ENCODE data around the gene GRID2. TPM values are rescaled to one million over a fixed set of nuclear protein-coding genes. Genes with fewer than 3 reads are reported as not detected.
A peak's percentile ranks its signal among the peaks of the same experiment; 100 is the strongest.

Gene GRID2
- total RNA-seq, 1 donor from 2014 or later: 0.17 TPM

DNA sequence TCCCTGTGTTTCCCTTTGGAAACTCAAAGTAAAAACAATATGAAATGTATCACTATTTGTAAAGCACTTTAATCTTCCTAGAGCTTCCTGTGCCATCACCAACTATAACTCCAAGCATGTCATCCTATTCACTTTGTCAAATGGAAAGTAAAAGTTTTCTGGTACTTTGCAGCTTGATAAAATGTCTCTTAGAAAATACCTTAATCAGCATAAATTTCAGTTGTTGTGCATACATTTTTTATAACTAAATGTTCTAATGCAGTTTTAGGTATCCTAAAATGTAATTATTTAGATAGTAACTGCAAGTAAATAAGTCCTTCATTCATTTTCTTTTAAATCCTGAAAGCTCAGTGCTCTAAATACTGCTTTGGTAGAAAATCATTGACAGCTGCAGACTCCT lies 558.7 kb downstream of the GRID2 start:
- Histone ChIP-seq H3K27ac (no peak overlapping the region), H2AFZ (replicated peaks) (no peak overlapping the region), H3K4me1 (peaks cover 9% of the 10 kb centered on the region), H3K27me3 (no peaks in the 10 kb centered on the region), H3K9me3 (ENCODE audit: low read depth) (no peaks in the 10 kb centered on the region), H4K20me1 (ENCODE audit: low read depth) (no peaks in the 10 kb centered on the region), H3K4me3 (no peak overlapping the region), H3K79me2 (ENCODE audit: low read depth) (no peaks in the 10 kb centered on the region), H3K9ac (no peak overlapping the region), H3K4me2 (no peak overlapping the region), H3F3A (ENCODE audit: low read depth) (no peaks in the 10 kb centered on the region), H3K36me3 (no peaks in the 10 kb centered on the region)
- Mint-ChIP-seq H3K4me3 (no peak overlapping the region), H3K9me3 (no peaks in the 10 kb centered on the region), H3K27ac (no peak overlapping the region), H3K4me1 (no peaks in the 10 kb centered on the region), H3K36me3 (no peaks in the 10 kb centered on the region), H3K27me3 (ENCODE audit: insufficient read depth, low read depth) (no peaks in the 10 kb centered on the region)
- no peak for DNase-seq (ENCODE audit: low spot score)
- TF ChIP-seq EZH2 (IDR thresholded peaks at IDR 0.05) (no peak), EZH2phosphoT487 (IDR thresholded peaks at IDR 0.05) (no peak)
- TF ChIP-seq, protein P1, sequence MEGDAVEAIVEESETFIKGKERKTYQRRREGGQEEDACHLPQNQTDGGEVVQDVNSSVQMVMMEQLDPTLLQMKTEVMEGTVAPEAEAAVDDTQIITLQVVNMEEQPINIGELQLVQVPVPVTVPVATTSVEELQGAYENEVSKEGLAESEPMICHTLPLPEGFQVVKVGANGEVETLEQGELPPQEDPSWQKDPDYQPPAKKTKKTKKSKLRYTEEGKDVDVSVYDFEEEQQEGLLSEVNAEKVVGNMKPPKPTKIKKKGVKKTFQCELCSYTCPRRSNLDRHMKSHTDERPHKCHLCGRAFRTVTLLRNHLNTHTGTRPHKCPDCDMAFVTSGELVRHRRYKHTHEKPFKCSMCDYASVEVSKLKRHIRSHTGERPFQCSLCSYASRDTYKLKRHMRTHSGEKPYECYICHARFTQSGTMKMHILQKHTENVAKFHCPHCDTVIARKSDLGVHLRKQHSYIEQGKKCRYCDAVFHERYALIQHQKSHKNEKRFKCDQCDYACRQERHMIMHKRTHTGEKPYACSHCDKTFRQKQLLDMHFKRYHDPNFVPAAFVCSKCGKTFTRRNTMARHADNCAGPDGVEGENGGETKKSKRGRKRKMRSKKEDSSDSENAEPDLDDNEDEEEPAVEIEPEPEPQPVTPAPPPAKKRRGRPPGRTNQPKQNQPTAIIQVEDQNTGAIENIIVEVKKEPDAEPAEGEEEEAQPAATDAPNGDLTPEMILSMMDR (IDR thresholded peaks at IDR 0.05): no peak

DNA sequence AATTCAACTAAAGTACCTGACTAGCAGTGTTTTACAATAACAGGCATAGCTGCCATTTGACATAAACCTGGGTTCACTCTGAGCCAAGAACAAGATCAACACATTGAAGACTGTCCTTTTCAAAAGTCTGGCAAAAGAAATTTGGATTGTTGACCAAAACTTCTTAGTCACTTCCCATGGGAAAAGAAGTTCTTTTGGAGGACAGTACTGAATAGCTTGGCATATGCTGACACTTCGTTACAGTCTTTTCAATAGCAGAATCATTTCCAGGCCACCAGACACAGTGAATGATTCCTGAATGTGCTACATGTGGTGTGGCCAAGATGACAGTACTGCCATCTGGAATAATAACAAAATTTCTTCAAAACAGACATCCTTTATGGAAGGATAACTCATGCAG lies 560.3 kb downstream of the GRID2 start:
- Mint-ChIP-seq H3K36me3 (no peaks in the 10 kb centered on the region), H3K27me3 (ENCODE audit: insufficient read depth, low read depth) (no peaks in the 10 kb centered on the region), H3K4me1 (no peaks in the 10 kb centered on the region), H3K9me3 (no peaks in the 10 kb centered on the region), H3K27ac (no peak overlapping the region), H3K4me3 (no peak overlapping the region)
- Histone ChIP-seq H3K27me3 (no peaks in the 10 kb centered on the region), H3F3A (ENCODE audit: low read depth) (no peaks in the 10 kb centered on the region), H3K27ac (no peak overlapping the region), H3K4me2 (no peak overlapping the region), H3K9ac (no peak overlapping the region), H3K4me3 (no peak overlapping the region), H3K9me3 (ENCODE audit: low read depth) (no peaks in the 10 kb centered on the region), H3K4me1 (peaks cover 9% of the 10 kb centered on the region), H2AFZ (replicated peaks) (no peak overlapping the region), H3K79me2 (ENCODE audit: low read depth) (no peaks in the 10 kb centered on the region), H3K36me3 (no peaks in the 10 kb centered on the region), H4K20me1 (ENCODE audit: low read depth) (no peaks in the 10 kb centered on the region)
- TF ChIP-seq, protein P1 (IDR thresholded peaks at IDR 0.05): no peak
- TF ChIP-seq EZH2phosphoT487 (IDR thresholded peaks at IDR 0.05) (no peak), EZH2 (IDR thresholded peaks at IDR 0.05) (no peak)
- peak; percentile 13 for DNase-seq (ENCODE audit: low spot score)

DNA sequence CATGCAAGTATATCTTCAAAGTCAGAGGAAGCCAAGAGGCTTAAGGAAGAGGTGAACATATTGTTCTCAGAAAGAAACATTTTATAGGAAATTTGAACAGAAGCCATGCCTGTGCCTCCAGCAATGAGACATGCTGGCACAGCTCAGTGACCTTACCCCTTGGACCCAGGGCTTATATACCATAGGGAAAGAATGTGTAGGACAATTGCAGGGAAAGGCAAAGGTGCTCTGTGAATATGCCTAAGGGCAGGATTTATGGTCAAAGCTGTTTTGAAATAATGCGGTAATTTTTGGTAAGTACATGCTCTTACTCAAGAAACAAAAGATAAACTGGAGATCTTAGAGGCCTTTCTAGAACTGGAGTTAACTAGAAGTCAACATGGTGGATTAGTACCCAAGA lies 568.8 kb downstream of the GRID2 start:
- Histone ChIP-seq H3K4me2 (no peak overlapping the region), H3K9ac (no peak overlapping the region), H4K20me1 (ENCODE audit: low read depth) (no peaks in the 10 kb centered on the region), H3K9me3 (ENCODE audit: low read depth) (no peaks in the 10 kb centered on the region), H3K79me2 (ENCODE audit: low read depth) (no peaks in the 10 kb centered on the region), H3K27ac (no peak overlapping the region), H3K4me3 (no peak overlapping the region), H2AFZ (replicated peaks) (no peak overlapping the region), H3K4me1 (no peaks in the 10 kb centered on the region), H3K36me3 (no peaks in the 10 kb centered on the region), H3F3A (ENCODE audit: low read depth) (no peaks in the 10 kb centered on the region), H3K27me3 (no peaks in the 10 kb centered on the region)
- no peaks in the 10 kb centered on the region for H3K27me3 Mint-ChIP-seq (ENCODE audit: insufficient read depth, low read depth)
- no peak for DNase-seq (ENCODE audit: low spot score)
- H3K4me3 Mint-ChIP-seq: no peak overlapping the region
- H3K9me3 Mint-ChIP-seq: no peaks in the 10 kb centered on the region
- TF ChIP-seq, protein P1 (IDR thresholded peaks at IDR 0.05): no peak
- TF ChIP-seq EZH2phosphoT487 (IDR thresholded peaks at IDR 0.05) (no peak), EZH2 (IDR thresholded peaks at IDR 0.05) (no peak)
- no peak overlapping the region for H3K27ac Mint-ChIP-seq
- peaks cover 3% of the 10 kb centered on the region for H3K4me1 Mint-ChIP-seq
- H3K36me3 Mint-ChIP-seq: no peaks in the 10 kb centered on the region
